Activated naive CD8-positive, alpha-beta T cell treated with anti-CD3 and anti-CD28 coated beads for 36 hours (primary cell): ENCODE measurements around the gene TDRD12. TPM values are rescaled to one million over a fixed set of nuclear protein-coding genes. Genes with fewer than 3 reads are reported as not detected.
"Not testable (repeated sequence)": the region's sequence is repeated elsewhere in the genome, so short reads cannot be mapped to it uniquely, and the experiment has no call there.

Experiments
- DNase-seq: peaks from one replicate; pipeline ENCODE4 v3.0.0; 2021
- H3K27ac Mint-ChIP-seq: one replicate; pipeline ENCODE4 v1.8.0; 2022; ENCODE audit warnings: mild to moderate bottlenecking, moderate library complexity, mixed read lengths
- H3K27me3 Mint-ChIP-seq: one replicate; pipeline ENCODE4 v1.8.0; 2022; ENCODE audit warnings: mild to moderate bottlenecking, mixed read lengths
- H3K36me3 Mint-ChIP-seq: one replicate; pipeline ENCODE4 v1.8.0; 2021; ENCODE audit warnings: mild to moderate bottlenecking, mixed read lengths
- H3K4me1 Mint-ChIP-seq: one replicate; pipeline ENCODE4 v1.8.0; 2021; ENCODE audit warnings: mixed read lengths
- H3K4me3 Mint-ChIP-seq: one replicate; pipeline ENCODE4 v1.8.0; 2022; ENCODE audit warnings: mild to moderate bottlenecking, moderate library complexity, mixed read lengths
- H3K9me3 Mint-ChIP-seq: one replicate; pipeline ENCODE4 v1.8.0; 2022; ENCODE audit warnings: mixed read lengths
- total RNA-seq, 2 experiments: library from RNA; stranded (reverse); gene quantifications; one replicate each; pipeline ENCODE4 v1.2.3, GENCODE V29; 2021

TDRD12 gene
- total RNA-seq, 2 experiments from 2014 or later: 0.06 TPM; not detected in 1

DNA sequence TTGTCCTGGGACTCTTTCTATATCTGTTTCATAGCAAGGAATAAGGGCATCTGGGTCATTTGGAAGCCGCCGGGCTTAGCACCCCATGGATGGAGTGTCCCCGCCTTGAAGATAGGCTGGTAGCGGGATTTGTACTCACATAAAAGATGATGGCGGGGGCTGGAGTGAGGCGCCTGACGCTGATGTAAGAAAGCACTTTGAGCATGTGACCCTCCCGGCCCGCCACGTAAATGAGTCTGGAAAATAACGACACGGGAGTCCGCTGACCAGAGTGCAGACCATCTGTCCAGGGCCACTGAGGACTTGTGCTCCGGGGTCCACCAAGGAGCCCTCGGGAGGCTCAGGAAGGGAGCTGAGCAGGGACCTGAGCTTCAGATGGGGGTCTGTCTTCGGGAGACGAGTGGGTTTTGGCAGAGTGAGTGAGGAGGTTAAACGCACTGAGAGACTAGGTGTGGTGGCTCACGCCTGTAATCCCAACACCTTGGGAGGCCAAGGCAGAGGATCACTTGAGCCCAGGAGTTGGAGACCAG is 124.2 kb downstream of the TDRD12 start:
- H3K36me3 Mint-ChIP-seq: peaks cover 18% of the 10 kb centered on the region

DNA sequence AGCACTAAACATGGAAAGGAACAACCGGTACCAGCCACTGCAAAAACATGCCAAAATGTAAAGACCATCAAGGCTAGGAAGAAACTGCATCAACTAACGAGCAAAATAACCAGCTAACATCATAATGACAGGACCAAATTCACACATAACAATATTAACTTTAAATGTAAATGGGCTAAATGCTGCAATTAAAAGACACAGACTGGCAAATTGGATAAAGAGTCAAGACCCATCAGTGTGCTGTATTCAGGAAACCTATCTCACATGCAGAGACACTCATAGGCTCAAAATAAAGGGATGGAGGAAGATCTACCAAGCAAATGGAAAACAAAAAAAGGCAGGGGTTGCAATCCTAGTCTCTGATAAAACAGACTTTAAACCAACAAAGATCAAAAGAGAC is 128.5 kb downstream of the TDRD12 start:
- not testable (repeated sequence) for DNase-seq, H3K36me3 Mint-ChIP-seq, H3K4me1 Mint-ChIP-seq, H3K27ac Mint-ChIP-seq, H3K27me3 Mint-ChIP-seq, H3K4me3 Mint-ChIP-seq, H3K9me3 Mint-ChIP-seq

More for the DNA sequence above, 124.2 kb downstream of the TDRD12 start:
- no peak for DNase-seq
- Mint-ChIP-seq H3K27ac (no peak overlapping the region), H3K4me1 (peaks cover 2% of the 10 kb centered on the region), H3K9me3 (peaks cover 20% of the 10 kb centered on the region), H3K27me3 (no peaks in the 10 kb centered on the region), H3K4me3 (no peak overlapping the region)

DNA sequence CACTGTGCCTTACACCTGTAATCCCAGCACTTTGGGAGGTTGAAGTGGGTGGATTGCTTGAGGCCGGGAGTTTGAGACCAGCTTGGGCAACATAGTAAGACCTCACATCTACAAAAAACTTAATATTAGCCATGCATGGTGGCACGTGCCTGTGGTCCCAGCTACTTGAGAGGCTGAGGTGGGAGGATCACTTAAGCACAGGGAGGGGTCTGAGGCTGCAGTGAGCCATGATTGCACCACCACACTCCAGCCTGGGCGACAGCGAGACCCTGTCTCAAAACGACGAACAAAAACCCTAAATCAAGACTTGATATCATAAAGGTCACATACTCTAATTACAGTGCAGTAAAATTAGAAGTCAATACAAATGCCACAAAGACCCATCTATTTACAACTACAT is 132.6 kb downstream of the TDRD12 start:
- H3K9me3 Mint-ChIP-seq: peaks cover 4% of the 10 kb centered on the region
- H3K27me3 Mint-ChIP-seq: no peaks in the 10 kb centered on the region
- no peaks in the 10 kb centered on the region for H3K4me1 Mint-ChIP-seq
- no peak for DNase-seq
- no peaks in the 10 kb centered on the region for H3K36me3 Mint-ChIP-seq
- no peak overlapping the region for H3K4me3 Mint-ChIP-seq
- no peak overlapping the region for H3K27ac Mint-ChIP-seq

DNA sequence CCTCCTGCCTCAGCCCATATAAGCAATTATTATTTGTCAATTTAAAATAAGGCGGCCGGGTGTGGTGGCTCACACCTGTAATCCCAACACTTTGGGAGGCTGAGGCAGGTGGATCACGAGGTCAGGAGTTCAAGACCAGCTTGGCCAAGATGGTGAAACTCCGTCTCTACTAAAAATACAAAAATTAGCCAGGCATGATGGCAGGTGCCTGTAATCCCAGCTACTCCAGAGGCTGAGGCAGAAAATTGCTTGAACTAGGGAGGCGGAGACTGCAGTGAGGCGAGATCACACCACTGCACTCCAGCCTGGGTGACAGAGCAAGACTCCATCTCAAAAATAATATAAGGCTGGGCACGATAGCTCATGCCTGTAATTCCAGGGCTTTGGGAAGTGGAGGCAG is 137.3 kb downstream of the TDRD12 start:
- H3K27ac Mint-ChIP-seq, H3K9me3 Mint-ChIP-seq, H3K27me3 Mint-ChIP-seq, DNase-seq, H3K36me3 Mint-ChIP-seq, H3K4me3 Mint-ChIP-seq, H3K4me1 Mint-ChIP-seq: not testable (repeated sequence)

DNA sequence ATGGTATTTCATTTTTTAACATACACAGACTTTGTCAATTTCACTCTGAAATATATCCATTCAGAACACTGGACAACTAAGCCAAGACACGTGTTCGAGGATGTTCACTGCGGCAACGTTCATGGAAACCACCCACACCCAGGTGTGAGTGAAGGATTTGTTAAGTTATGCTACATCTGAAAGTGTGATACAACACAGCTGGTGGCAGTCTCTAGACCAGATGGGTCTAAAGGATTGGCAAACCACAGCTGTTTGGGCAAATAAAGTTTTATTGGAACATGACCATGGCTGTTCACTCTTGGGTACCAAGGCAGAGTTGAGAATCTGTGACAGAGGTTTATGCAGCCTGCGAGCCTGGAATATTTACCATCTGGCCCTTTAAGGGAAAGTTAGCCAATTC is 138.0 kb downstream of the TDRD12 start:
- no peaks in the 10 kb centered on the region for H3K9me3 Mint-ChIP-seq
- H3K4me1 Mint-ChIP-seq: no peaks in the 10 kb centered on the region
- no peak overlapping the region for H3K4me3 Mint-ChIP-seq
- DNase-seq: no peak
- H3K27me3 Mint-ChIP-seq: no peaks in the 10 kb centered on the region
- no peaks in the 10 kb centered on the region for H3K36me3 Mint-ChIP-seq
- H3K27ac Mint-ChIP-seq: no peak overlapping the region

DNA sequence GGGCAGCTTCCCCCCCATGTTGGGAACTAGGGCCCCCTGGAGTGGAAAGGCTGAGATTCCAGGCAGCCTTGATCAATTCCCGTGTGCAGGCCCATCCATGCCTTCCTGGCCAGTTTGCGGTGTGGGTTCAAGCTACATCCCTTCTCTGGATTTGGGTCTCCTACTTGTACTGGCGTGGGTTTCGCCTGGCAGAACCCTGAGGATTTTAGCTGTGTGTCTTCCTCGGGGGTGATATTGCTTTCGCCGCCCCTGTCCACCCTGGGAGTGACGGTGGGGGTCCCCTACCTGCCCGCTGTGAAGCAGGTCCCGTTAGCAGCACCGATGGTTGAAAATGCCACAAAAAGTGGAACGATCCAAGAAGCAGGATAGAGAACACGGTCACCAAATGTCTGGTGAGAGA is 138.6 kb downstream of the TDRD12 start:
- no peaks in the 10 kb centered on the region for H3K27me3 Mint-ChIP-seq
- no peak overlapping the region for H3K27ac Mint-ChIP-seq
- no peak for DNase-seq
- no peaks in the 10 kb centered on the region for H3K4me1 Mint-ChIP-seq
- no peaks in the 10 kb centered on the region for H3K36me3 Mint-ChIP-seq
- H3K4me3 Mint-ChIP-seq: no peak overlapping the region
- H3K9me3 Mint-ChIP-seq: no peaks in the 10 kb centered on the region

DNA sequence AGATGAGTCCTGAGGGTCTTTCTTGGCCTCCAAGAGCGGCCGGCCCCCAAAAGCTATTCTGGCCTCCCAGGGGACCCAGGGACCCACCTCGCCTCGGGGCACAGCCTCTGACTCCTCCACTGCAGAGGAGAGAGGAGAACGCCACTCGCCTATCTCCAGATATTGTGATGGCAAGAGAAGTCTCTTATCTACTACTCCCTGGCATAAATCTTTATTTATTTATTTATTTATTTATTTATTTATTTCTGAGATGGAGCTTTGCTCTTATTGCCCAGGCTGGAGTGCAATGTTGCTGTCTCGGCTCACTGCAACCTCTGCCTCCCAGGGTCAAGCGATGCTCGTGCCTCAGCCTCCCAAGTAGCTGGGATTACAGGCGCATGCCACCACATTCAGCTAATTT is 139.0 kb downstream of the TDRD12 start:
- no peak for DNase-seq
- no peaks in the 10 kb centered on the region for H3K9me3 Mint-ChIP-seq
- H3K4me3 Mint-ChIP-seq: no peak overlapping the region
- H3K27ac Mint-ChIP-seq: no peak overlapping the region
- H3K4me1 Mint-ChIP-seq: no peaks in the 10 kb centered on the region
- H3K27me3 Mint-ChIP-seq: no peaks in the 10 kb centered on the region
- H3K36me3 Mint-ChIP-seq: no peaks in the 10 kb centered on the region

DNA sequence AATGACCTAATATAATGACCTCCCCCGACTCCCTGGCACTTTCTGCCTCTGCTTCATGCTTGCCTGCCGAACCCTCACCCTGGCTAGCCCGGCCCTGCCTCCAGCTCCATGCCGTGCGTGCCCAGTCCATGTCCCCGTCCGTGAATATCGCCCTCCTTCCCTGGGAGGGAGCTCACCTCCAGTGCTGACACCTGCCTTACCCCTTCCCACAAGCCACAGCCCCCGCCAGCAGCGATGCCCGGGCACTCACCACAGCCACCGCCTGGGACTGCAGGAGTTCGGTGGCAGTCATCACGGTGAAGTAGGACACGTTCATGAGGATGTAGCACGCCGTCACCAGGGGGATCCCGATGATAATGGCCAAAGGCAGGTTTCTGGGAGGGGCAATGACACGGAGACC is 140.0 kb downstream of the TDRD12 start:
- Mint-ChIP-seq H3K27ac (no peak overlapping the region), H3K4me1 (no peaks in the 10 kb centered on the region), H3K36me3 (no peaks in the 10 kb centered on the region), H3K9me3 (no peaks in the 10 kb centered on the region), H3K4me3 (no peak overlapping the region), H3K27me3 (no peaks in the 10 kb centered on the region)
- no peak for DNase-seq

DNA sequence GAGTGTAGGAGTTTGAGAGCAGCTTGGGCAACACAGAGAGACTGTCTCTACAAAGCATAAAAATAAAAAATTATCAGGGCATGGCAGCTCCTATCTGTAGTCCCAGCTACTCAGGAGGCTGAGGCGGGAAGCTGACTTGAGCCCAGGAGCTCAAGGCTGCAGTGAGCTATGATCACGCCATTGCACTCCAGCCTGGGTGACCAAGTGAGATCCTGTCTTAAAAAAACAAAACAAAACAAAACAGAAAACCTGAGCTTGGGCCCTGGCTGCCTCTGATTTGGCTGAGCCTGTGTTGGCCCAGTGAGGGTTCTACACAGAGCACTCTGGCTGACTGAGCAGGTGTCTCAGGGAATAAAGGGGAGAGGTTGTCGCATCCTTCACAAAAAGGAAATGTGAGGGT is 142.0 kb downstream of the TDRD12 start:
- DNase-seq: no peak
- Mint-ChIP-seq H3K27me3 (no peaks in the 10 kb centered on the region), H3K36me3 (no peaks in the 10 kb centered on the region), H3K4me1 (no peaks in the 10 kb centered on the region), H3K4me3 (no peak overlapping the region), H3K27ac (no peak overlapping the region), H3K9me3 (no peaks in the 10 kb centered on the region)

DNA sequence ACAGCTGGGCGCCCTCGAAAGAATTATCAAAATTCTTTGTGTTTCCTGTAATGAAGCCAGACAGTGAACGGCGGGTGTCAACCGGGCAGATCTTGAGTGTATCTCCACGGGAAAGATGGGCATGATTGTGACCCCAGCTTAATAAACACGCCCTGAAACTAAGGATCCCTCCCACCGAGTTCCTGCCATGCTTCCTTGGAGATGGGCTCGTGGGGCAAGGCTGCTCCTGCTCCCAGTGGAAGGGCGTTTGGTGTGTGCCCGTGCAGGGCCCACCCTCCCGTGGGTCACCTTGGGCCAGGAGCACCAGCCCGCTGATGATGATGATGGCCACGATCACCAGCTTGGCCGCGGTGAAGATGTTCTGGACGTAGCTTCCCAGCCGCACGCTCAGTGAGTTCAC is 142.6 kb downstream of the TDRD12 start:
- no peaks in the 10 kb centered on the region for H3K9me3 Mint-ChIP-seq
- H3K4me3 Mint-ChIP-seq: no peak overlapping the region
- no peak overlapping the region for H3K27ac Mint-ChIP-seq
- no peaks in the 10 kb centered on the region for H3K27me3 Mint-ChIP-seq
- no peak for DNase-seq
- H3K4me1 Mint-ChIP-seq: no peaks in the 10 kb centered on the region
- H3K36me3 Mint-ChIP-seq: no peaks in the 10 kb centered on the region

DNA sequence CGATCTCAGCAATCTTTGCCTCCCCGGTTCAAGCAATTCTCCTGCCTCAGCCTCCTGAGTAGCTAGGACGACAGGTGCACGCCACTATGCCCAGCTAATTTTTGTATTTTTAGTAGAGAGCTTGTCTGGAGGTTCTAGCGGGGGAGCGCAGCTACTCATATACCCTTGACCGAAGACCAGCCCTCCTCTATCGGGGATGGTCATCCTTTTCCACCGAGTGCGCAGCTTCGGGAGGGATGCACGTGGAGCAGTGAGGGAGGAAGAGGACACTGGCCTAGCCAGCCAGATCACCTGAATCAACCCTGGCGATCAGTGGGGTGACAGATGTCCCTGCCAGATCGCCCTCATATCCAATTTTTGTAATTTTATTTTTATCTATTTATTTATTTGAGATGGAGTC is 143.2 kb downstream of the TDRD12 start:
- DNase-seq: no peak
- H3K4me1 Mint-ChIP-seq: no peaks in the 10 kb centered on the region
- no peaks in the 10 kb centered on the region for H3K36me3 Mint-ChIP-seq
- H3K9me3 Mint-ChIP-seq: no peaks in the 10 kb centered on the region
- no peak overlapping the region for H3K27ac Mint-ChIP-seq
- H3K4me3 Mint-ChIP-seq: no peak overlapping the region
- no peaks in the 10 kb centered on the region for H3K27me3 Mint-ChIP-seq

DNA sequence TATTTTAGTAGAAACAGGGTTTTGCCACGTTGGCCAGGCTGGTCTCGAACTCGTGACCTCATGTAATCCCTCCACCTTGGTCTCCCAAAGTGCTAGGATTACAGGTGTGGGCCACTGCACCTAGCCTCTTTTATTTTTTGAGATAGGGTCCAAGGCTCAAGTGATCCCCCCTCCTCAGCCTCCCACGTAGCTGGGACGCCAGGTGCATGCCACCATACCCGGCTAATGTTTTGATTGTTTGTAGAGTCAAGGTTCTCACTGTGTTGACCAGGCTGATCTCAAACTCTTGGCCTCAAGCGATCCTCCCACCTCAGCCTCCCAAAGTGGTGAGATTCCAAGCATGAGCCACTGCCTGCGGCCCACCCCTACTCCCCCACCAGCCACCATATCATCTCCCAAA is 143.7 kb downstream of the TDRD12 start:
- DNase-seq: no peak
- no peaks in the 10 kb centered on the region for H3K9me3 Mint-ChIP-seq
- no peak overlapping the region for H3K4me3 Mint-ChIP-seq
- no peaks in the 10 kb centered on the region for H3K36me3 Mint-ChIP-seq
- H3K27me3 Mint-ChIP-seq: no peaks in the 10 kb centered on the region
- H3K4me1 Mint-ChIP-seq: no peaks in the 10 kb centered on the region
- H3K27ac Mint-ChIP-seq: no peak overlapping the region

DNA sequence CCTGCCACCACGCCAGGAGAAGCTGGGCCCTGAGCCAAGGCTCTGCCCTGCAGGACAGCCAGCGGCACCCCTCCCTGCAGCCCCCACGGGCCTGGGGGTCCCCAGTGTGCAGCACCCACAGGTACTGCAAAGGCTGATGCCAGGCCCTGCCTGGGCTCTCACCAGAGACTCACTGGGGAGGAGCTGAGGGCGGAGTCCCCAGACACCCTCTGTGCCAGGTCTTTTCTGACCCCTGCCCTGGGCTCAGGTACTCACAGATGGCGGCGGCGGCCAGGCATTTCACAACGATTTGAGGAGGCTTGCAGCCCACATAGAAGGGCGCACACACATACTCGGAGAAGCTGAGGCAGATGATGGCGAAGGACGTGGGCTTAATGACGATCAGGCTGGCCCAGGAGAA is 144.3 kb downstream of the TDRD12 start:
- Mint-ChIP-seq H3K27me3 (no peaks in the 10 kb centered on the region), H3K27ac (no peak overlapping the region), H3K9me3 (no peaks in the 10 kb centered on the region), H3K36me3 (no peaks in the 10 kb centered on the region), H3K4me1 (no peaks in the 10 kb centered on the region), H3K4me3 (no peak overlapping the region)
- no peak for DNase-seq

DNA sequence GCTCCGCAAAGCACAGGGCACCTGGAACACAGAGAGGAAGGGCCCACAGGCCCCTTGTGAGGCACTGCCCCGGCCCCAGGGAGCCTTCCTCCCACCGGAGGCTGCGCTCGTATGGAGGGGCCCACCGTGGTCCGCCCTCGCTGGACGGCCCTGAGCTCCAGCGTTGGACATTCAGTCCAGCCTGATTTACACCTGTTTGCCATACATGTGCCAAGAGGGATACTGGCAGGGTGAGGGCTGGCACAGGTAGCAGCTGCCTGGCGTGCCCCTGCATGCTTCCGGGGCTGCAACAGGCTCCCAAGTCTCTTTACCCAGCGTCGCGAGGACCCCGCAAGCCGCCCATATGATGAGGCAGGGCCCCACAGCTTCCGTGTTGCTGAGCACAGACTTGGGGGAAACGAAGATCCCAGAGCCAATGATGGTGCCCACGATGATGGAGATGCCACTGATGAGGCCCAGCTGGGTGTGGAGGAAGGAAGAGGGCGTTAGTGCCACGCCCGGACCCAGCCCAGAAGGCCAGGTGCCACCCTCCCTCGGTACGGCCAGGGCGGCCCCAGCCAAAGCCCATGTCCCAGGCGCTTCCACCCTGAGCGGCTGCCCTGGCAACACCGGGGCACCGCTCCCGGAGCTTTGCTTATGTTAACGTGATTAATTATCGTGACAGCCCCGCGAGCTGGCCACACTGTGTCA is 144.9 kb downstream of the TDRD12 start:
- Mint-ChIP-seq H3K27me3 (no peaks in the 10 kb centered on the region), H3K9me3 (no peaks in the 10 kb centered on the region), H3K4me3 (no peak overlapping the region), H3K4me1 (no peaks in the 10 kb centered on the region), H3K36me3 (no peaks in the 10 kb centered on the region), H3K27ac (no peak overlapping the region)
- no peak for DNase-seq

DNA sequence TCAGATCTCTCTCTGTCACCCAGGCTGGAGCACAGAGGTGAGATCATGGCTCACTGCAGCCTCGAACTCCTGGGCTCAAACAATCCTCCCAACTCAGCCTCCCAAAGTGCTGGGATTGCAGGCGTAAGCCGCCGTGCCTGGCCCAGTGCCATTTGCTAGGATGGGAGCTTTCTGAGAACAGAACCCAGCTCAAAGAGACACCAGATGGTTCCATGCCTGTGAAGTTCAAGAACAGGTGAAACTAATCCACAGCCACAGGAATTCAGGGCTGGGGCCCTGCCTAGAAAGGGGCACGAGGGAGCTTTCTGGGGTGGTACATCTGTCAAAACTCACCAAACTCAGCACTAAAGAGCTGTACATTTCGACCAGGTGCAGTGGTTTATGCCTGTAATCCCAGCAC is 145.8 kb downstream of the TDRD12 start:
- no peaks in the 10 kb centered on the region for H3K27me3 Mint-ChIP-seq
- H3K9me3 Mint-ChIP-seq: no peaks in the 10 kb centered on the region
- no peak overlapping the region for H3K4me3 Mint-ChIP-seq
- DNase-seq: no peak
- H3K27ac Mint-ChIP-seq: no peak overlapping the region
- H3K36me3 Mint-ChIP-seq: no peaks in the 10 kb centered on the region
- H3K4me1 Mint-ChIP-seq: no peaks in the 10 kb centered on the region

DNA sequence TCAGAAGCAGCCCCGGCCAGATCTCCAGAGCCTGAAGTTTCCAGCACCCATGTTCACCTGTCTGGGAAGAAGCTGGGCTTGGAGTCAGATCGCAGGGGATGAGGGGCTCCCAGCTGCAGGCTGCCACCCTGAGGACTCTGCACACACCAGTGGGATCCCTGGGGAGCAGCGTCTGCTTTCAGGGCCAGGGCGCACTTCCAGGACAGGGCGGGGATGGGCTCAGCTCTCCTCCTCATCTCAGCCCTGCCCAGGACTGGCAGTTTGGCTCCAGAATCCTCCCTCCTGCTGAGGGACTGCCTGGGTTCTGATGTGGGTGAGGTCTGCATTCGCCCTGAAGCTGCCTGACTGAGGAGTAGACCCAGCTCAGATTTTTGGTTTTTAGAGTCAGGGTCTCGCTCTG is 146.5 kb downstream of the TDRD12 start:
- H3K9me3 Mint-ChIP-seq: no peaks in the 10 kb centered on the region

More for the DNA sequence above, 146.5 kb downstream of the TDRD12 start:
- Mint-ChIP-seq H3K4me1 (no peaks in the 10 kb centered on the region), H3K27me3 (no peaks in the 10 kb centered on the region), H3K27ac (no peak overlapping the region), H3K36me3 (no peaks in the 10 kb centered on the region), H3K4me3 (no peak overlapping the region)
- DNase-seq: no peak
